ENCODE measurements around the gene SOX15.
"Not testable (repeated sequence)": the region's sequence is repeated elsewhere in the genome, so short reads cannot be mapped to it uniquely, and the experiment has no call there.

The SOX15 gene

DNA sequence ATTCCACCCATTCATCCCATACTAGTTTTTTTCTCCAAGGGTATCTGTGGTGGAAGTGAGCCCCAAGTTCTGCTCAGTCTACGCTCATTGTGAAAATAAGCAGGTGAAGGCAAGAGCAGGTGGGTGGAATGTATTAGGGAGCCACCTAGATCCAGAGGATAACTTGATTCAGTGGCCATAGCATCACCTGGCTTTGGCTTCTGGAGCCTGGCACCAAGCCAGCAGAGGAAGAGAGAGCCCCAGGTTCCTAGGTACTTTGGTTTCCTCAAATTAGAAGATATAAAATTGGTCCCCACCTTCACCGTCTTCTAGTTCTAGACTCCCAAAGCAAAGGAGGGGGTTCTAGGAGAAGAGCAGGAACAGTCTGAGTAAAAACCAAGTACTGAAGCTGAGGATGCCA, 20.7 kb upstream of the SOX15 start:
- peaks cover 44% of the 10 kb centered on the region for H3K36me3 ChIP-seq (ENCODE audit: control insufficient read depth, low read length)
- H3K79me2 ChIP-seq (ENCODE audit: control insufficient read depth, low read length), result peaks cover 60% of the 10 kb centered on the region
- H3K4me3 ChIP-seq (ENCODE audit: low read length), result no peak overlapping the region
- TF ChIP-seq, protein P1, sequence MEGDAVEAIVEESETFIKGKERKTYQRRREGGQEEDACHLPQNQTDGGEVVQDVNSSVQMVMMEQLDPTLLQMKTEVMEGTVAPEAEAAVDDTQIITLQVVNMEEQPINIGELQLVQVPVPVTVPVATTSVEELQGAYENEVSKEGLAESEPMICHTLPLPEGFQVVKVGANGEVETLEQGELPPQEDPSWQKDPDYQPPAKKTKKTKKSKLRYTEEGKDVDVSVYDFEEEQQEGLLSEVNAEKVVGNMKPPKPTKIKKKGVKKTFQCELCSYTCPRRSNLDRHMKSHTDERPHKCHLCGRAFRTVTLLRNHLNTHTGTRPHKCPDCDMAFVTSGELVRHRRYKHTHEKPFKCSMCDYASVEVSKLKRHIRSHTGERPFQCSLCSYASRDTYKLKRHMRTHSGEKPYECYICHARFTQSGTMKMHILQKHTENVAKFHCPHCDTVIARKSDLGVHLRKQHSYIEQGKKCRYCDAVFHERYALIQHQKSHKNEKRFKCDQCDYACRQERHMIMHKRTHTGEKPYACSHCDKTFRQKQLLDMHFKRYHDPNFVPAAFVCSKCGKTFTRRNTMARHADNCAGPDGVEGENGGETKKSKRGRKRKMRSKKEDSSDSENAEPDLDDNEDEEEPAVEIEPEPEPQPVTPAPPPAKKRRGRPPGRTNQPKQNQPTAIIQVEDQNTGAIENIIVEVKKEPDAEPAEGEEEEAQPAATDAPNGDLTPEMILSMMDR (IDR thresholded peaks at IDR 0.05; ENCODE audit: low read depth, low read length, poor library complexity, severe bottlenecking), result no peak
- no peak for TF ChIP-seq EZH2phosphoT487 (IDR thresholded peaks at IDR 0.05; ENCODE audit: borderline replicate concordance, low read length)
- peaks cover 23% of the 10 kb centered on the region for H3K4me1 ChIP-seq (ENCODE audit: control insufficient read depth, low read length)
- no peaks in the 10 kb centered on the region for H3K9me2 ChIP-seq (replicated peaks; ENCODE audit: control insufficient read depth, low read length)
- H3K9me3 ChIP-seq (ENCODE audit: control insufficient read depth, insufficient read depth, low read length), result no peaks in the 10 kb centered on the region
- H3K27ac ChIP-seq (ENCODE audit: low read depth, low read length), result no peak overlapping the region
- peaks cover 6% of the 10 kb centered on the region; the same call in 1 of the 2 replicates for H4K20me1 ChIP-seq (ENCODE audit: control insufficient read depth, insufficient read depth, low read depth, low read length)
- no peak overlapping the region for H3K4me2 ChIP-seq (ENCODE audit: low read length)
- no peaks in the 10 kb centered on the region for H3F3A ChIP-seq (ENCODE audit: control insufficient read depth, insufficient read depth)
- H3K27me3 ChIP-seq (ENCODE audit: control insufficient read depth, low read length), result no peaks in the 10 kb centered on the region

DNA sequence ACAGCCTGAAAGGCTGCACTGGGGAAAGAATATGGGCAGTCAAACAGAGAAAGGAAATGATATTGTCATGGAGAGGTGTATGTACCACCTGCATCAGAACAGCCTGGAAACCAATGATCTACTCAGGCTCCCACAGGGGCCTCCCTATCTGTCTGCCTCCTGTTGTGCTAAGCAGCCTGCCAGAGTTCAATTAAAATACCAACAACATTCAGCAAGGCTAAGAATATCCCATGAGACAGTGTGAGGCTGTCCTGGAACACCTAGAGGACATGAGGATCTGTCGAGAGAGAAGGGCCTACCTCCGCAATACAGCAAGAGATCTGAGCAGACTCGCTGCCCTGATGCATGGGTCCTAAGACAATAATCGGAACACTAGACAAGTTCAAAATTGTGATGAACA, 16.4 kb upstream of the SOX15 start:
- H3K4me2 ChIP-seq (ENCODE audit: low read length), result no peak overlapping the region
- H3K36me3 ChIP-seq (ENCODE audit: control insufficient read depth, low read length), result peaks cover 51% of the 10 kb centered on the region
- H3F3A ChIP-seq (ENCODE audit: control insufficient read depth, insufficient read depth), result no peaks in the 10 kb centered on the region
- TF ChIP-seq, protein P1 (IDR thresholded peaks at IDR 0.05; ENCODE audit: low read depth, low read length, poor library complexity, severe bottlenecking), result no peak
- TF ChIP-seq EZH2phosphoT487 (IDR thresholded peaks at IDR 0.05; ENCODE audit: borderline replicate concordance, low read length), result no peak
- no peak overlapping the region for H3K27ac ChIP-seq (ENCODE audit: low read depth, low read length)
- no peaks in the 10 kb centered on the region for H3K4me1 ChIP-seq (ENCODE audit: control insufficient read depth, low read length)
- H3K9me2 ChIP-seq (replicated peaks; ENCODE audit: control insufficient read depth, low read length), result no peaks in the 10 kb centered on the region
- no peaks in the 10 kb centered on the region for H3K27me3 ChIP-seq (ENCODE audit: control insufficient read depth, low read length)
- H3K79me2 ChIP-seq (ENCODE audit: control insufficient read depth, low read length), result peaks cover 29% of the 10 kb centered on the region
- no peak overlapping the region for H3K4me3 ChIP-seq (ENCODE audit: low read length)
- no peaks in the 10 kb centered on the region; the same call in 1 of the 2 replicates for H4K20me1 ChIP-seq (ENCODE audit: control insufficient read depth, insufficient read depth, low read depth, low read length)
- H3K9me3 ChIP-seq (ENCODE audit: control insufficient read depth, insufficient read depth, low read length), result no peaks in the 10 kb centered on the region

- H3K27ac ChIP-seq (ENCODE audit: low read depth, low read length); H3K4me1 ChIP-seq (ENCODE audit: control insufficient read depth, low read length); H3K9me2 ChIP-seq (replicated peaks; ENCODE audit: control insufficient read depth, low read length); H3K79me2 ChIP-seq (ENCODE audit: control insufficient read depth, low read length); H4K20me1 ChIP-seq (ENCODE audit: control insufficient read depth, insufficient read depth, low read depth, low read length); H3K27me3 ChIP-seq (ENCODE audit: control insufficient read depth, low read length); H3K9me3 ChIP-seq (ENCODE audit: control insufficient read depth, insufficient read depth, low read length); H3K4me3 ChIP-seq (ENCODE audit: low read length); H3F3A ChIP-seq (ENCODE audit: control insufficient read depth, insufficient read depth); H3K4me2 ChIP-seq (ENCODE audit: low read length): not testable (repeated sequence)
- peaks cover 73% of the 10 kb centered on the region for H3K36me3 ChIP-seq (ENCODE audit: control insufficient read depth, low read length)
These were observed 7.7 kb upstream of the SOX15 start for GRCh38 chr17:7597561-7597960.

- TF ChIP-seq EZH2phosphoT487 (IDR thresholded peaks at IDR 0.05; ENCODE audit: borderline replicate concordance, low read length), result no peak
- TF ChIP-seq, protein P1 (IDR thresholded peaks at IDR 0.05; ENCODE audit: low read depth, low read length, poor library complexity, severe bottlenecking), result no peak
- no peaks in the 10 kb centered on the region for H4K20me1 ChIP-seq (ENCODE audit: control insufficient read depth, insufficient read depth, low read depth, low read length)
- H3K27ac ChIP-seq (ENCODE audit: low read depth, low read length), result no peak overlapping the region
- no peak overlapping the region for H3K4me2 ChIP-seq (ENCODE audit: low read length)
- H3K9me3 ChIP-seq (ENCODE audit: control insufficient read depth, insufficient read depth, low read length), result no peaks in the 10 kb centered on the region
- no peaks in the 10 kb centered on the region for H3K79me2 ChIP-seq (ENCODE audit: control insufficient read depth, low read length)
- H3K9me2 ChIP-seq (replicated peaks; ENCODE audit: control insufficient read depth, low read length), result no peaks in the 10 kb centered on the region
- peaks cover 82% of the 10 kb centered on the region for H3K36me3 ChIP-seq (ENCODE audit: control insufficient read depth, low read length)
- no peak overlapping the region for H3K4me3 ChIP-seq (ENCODE audit: low read length)
- peaks cover 3% of the 10 kb centered on the region; the same call in 1 of the 2 replicates for H3F3A ChIP-seq (ENCODE audit: control insufficient read depth, insufficient read depth)
- H3K4me1 ChIP-seq (ENCODE audit: control insufficient read depth, low read length), result no peaks in the 10 kb centered on the region
- no peaks in the 10 kb centered on the region for H3K27me3 ChIP-seq (ENCODE audit: control insufficient read depth, low read length)
These were observed 3.4 kb upstream of the SOX15 start for GRCh38 chr17:7593296-7593695.

Data from DOHH2 (cell line).